Tibial artery (tissue), 4 donors: ENCODE results near the gene DLX4.

Experiments
- DNase-seq, 2 donors: peaks; one replicate each; pipeline ENCODE4 v3.0.0-alpha.2; 2019
- H3K27ac ChIP-seq, 2 donors: fragments of 200-600 bp; sonication (generic) in 1 of 2; 1 replicate in 1 of 2; 2 replicates in 1 of 2; pipeline ENCODE4 v1.5.1; 2018 to 2019; ENCODE audit warnings: mild to moderate bottlenecking in 1 of 2
- H3K27me3 ChIP-seq, 2 donors: fragments of 200-600 bp; sonication (generic) in 1 of 2; one replicate each; pipeline versions ENCODE4 v1.5.1 to v1.6.0; 2016 to 2019
- H3K36me3 ChIP-seq, 3 donors: fragments of 200-600 bp; sonication (generic) in 2 of 3; one replicate each; pipeline ENCODE4 v1.5.1; 2016 to 2019; ENCODE audit warnings: mild to moderate bottlenecking in 2 of 3
- H3K4me1 ChIP-seq, 4 donors: fragments of 200-600 bp; sonication (generic) in 2 of 4; 1 replicate in 3 of 4; 2 replicates in 1 of 4; pipeline ENCODE4 v1.5.1; 2016 to 2019
- H3K4me3 ChIP-seq, 2 donors: fragments of 200-600 bp; sonication (generic) in 1 of 2; 1 replicate in 1 of 2; 2 replicates in 1 of 2; pipeline ENCODE4 v1.5.1; 2018 to 2019; ENCODE audit warnings: mild to moderate bottlenecking in 2 of 2
- H3K9me3 ChIP-seq, 3 donors: fragments of 200-600 bp; sonication (generic) in 1 of 3; one replicate each; pipeline ENCODE4 v1.5.1; 2016 to 2019
- CTCF ChIP-seq, 2 experiments: fragments of 200-600 bp in 1 of 2; fragments of 450-650 bp in 1 of 2; IDR thresholded peaks; one replicate each; pipeline ENCODE4 v1.5.1; 2017 to 2019; ENCODE audit warnings: antibody characterized with exemption in 2 of 2, mild to moderate bottlenecking in 1 of 2, moderate library complexity in 1 of 2
- intact Hi-C: fragments of 100-400 bp; cut with DNase I; formaldehyde crosslinking; loops from one replicate; pipeline ENCODE4 v1.15.0; 2023; ENCODE audit warnings: low total_unique reads

DLX4 gene

GRCh38 chr17:50009282-50009681, 40.3 kb downstream of the DLX4 start:
- intact Hi-C loops: no loop called here
- peaks cover 0 to 38% (median 21%) of the 10 kb centered on the region in 3 donors for H3K9me3 ChIP-seq
- no peaks in the 10 kb centered on the region for H3K4me1 ChIP-seq
- no peak for TF ChIP-seq CTCF (IDR thresholded peaks at IDR 0.05)
- no peaks in the 10 kb centered on the region for H3K36me3 ChIP-seq
- H3K27ac ChIP-seq: no peak overlapping the region
- peaks cover 0 to 15% of the 10 kb centered on the region in 2 donors for H3K27me3 ChIP-seq
- no peak for DNase-seq
- H3K4me3 ChIP-seq: no peak overlapping the region

- no peak for DNase-seq
- intact Hi-C loops: no loop called here
- H3K4me3 ChIP-seq: no peak overlapping the region
- no peak overlapping the region for H3K27ac ChIP-seq
- peaks cover 0 to 9% of the 10 kb centered on the region in 2 donors for H3K27me3 ChIP-seq
- H3K9me3 ChIP-seq: peaks cover 0 to 44% (median 21%) of the 10 kb centered on the region in 3 donors
- no peaks in the 10 kb centered on the region for H3K36me3 ChIP-seq
- H3K4me1 ChIP-seq: no peaks in the 10 kb centered on the region
- TF ChIP-seq CTCF (IDR thresholded peaks at IDR 0.05): no peak
These were observed 44.1 kb downstream of the DLX4 start for GRCh38 chr17:50013079-50013478.

GRCh38 chr17:50014471-50015088, 45.6 kb downstream of the DLX4 start:
- Histone ChIP-seq H3K27ac (no peak overlapping the region), H3K4me1 (no peaks in the 10 kb centered on the region), H3K4me3 (no peak overlapping the region), H3K27me3 (peaks cover 0 to 9% of the 10 kb centered on the region in 2 donors), H3K36me3 (no peaks in the 10 kb centered on the region), H3K9me3 (peaks cover 0 to 32% (median 11%) of the 10 kb centered on the region in 3 donors)
- no peak for DNase-seq
- intact Hi-C loops: no loop called here
- TF ChIP-seq CTCF (IDR thresholded peaks at IDR 0.05): no peak

- H3K4me3 ChIP-seq: no peak overlapping the region
- H3K4me1 ChIP-seq: no peaks in the 10 kb centered on the region
- no peaks in the 10 kb centered on the region for H3K36me3 ChIP-seq
- DNase-seq: no peak
- intact Hi-C loops: no loop called here
- H3K27me3 ChIP-seq: peaks cover 0 to 9% of the 10 kb centered on the region in 2 donors
- TF ChIP-seq CTCF (IDR thresholded peaks at IDR 0.05): no peak
- H3K27ac ChIP-seq: no peak overlapping the region
- peaks cover 0 to 27% (median 9%) of the 10 kb centered on the region in 3 donors for H3K9me3 ChIP-seq
These were observed 46.2 kb downstream of the DLX4 start for GRCh38 chr17:50015146-50015545.

GRCh38 chr17:50018909-50019308, 49.9 kb downstream of the DLX4 start:
- H3K9me3 ChIP-seq: peaks cover 0 to 6% (median 0%) of the 10 kb centered on the region in 3 donors
- no peaks in the 10 kb centered on the region for H3K36me3 ChIP-seq
- no peak for TF ChIP-seq CTCF (IDR thresholded peaks at IDR 0.05)
- H3K4me3 ChIP-seq: no peak overlapping the region
- no peak for DNase-seq
- H3K27me3 ChIP-seq: peaks cover 0 to 4% of the 10 kb centered on the region in 2 donors
- intact Hi-C loops: no loop called here
- no peak overlapping the region for H3K27ac ChIP-seq
- H3K4me1 ChIP-seq: no peaks in the 10 kb centered on the region
